ENCODE data around the gene ITIH1. TPM values are rescaled to one million over a fixed set of nuclear protein-coding genes. Genes with fewer than 3 reads are reported as not detected.

ITIH1 gene
- total and polyA plus RNA-seq, 2 donors (not counting 3 experiments of a cell fraction or from before 2014, with no cell fraction given): not detected

DNA sequence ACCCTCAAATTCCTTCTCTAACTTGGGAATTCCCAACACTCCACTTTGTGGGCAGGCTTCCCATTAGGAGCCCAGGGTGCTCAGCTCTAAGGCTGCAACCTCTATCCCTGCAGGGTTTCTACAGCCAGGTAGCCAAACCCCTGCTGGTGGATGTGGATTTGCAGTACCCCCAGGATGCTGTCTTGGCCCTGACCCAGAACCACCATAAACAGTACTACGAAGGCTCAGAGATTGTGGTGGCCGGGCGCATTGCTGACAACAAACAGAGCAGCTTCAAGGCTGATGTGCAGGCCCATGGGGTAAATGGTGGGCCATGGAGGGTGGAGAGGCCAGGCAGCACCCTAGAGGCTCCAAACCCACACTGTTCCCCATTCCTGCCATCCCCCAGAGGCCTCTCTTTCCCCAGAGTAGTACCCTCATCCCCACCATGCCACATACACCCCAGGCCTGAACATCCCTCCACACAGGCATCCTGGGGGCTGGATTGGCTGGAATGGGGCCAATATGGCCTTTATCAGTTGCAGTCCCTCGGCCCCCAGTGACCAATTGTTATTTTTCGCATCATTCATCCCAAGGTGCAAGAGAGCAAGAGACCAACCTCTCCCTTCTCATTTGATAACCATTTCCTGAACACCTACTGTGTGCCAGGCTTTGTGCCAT, 7.7 kb downstream of the ITIH1 start:
- ChIA-PET POLR2A (no interaction called here), CTCF (interaction anchor here (1.1 to 1.8 kb wide), 2 partner anchors 9 to 36 kb away, joined by 3 to 5 read pairs; no protein-coding TSS in a partner anchor)
- no peaks in the 10 kb centered on the region for H3K36me3 ChIP-seq (ENCODE audit: control insufficient read depth in 2 of 2, extremely low read depth in 1 of 2, insufficient read depth in 2 of 2, low read length in 2 of 2)
- H3K27me3 ChIP-seq (ENCODE audit: control insufficient read depth in 2 of 2, insufficient read depth in 2 of 2, low read length in 2 of 2): peaks cover 0 to 13% of the 10 kb centered on the region in 2 experiments
- no peak overlapping the region for H3K9ac ChIP-seq (replicated peaks; ENCODE audit: extremely low read depth, insufficient read depth, low read length)
- no peaks in the 10 kb centered on the region for H4K20me1 ChIP-seq (replicated peaks; ENCODE audit: control insufficient read depth, extremely low read depth, insufficient read depth, low read length)
- TF ChIP-seq JUN (IDR thresholded peaks at IDR 0.05; ENCODE audit: borderline replicate concordance, insufficient read depth, insufficient read length, low read depth): no peak
- TF ChIP-seq MYC (IDR thresholded peaks at IDR 0.05; ENCODE audit: low read depth, low read length): no peak
- TF ChIP-seq GATA2 (IDR thresholded peaks at IDR 0.05; ENCODE audit: insufficient read depth, insufficient read length, low read depth, low read length): no peak
- TF ChIP-seq, protein P1, sequence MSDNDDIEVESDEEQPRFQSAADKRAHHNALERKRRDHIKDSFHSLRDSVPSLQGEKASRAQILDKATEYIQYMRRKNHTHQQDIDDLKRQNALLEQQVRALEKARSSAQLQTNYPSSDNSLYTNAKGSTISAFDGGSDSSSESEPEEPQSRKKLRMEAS (IDR thresholded peaks at IDR 0.05; ENCODE audit: insufficient read depth, insufficient read length): no peak
- no peak for TF ChIP-seq EZH2 (IDR thresholded peaks at IDR 0.05; ENCODE audit: borderline replicate concordance, low read depth, low read length, severe bottlenecking)
- FAIRE-seq (no peak), DNase-seq (ENCODE audit: low read depth, low spot score) (no peak)
- H3K9me1 ChIP-seq (replicated peaks; ENCODE audit: control insufficient read depth, extremely low read depth, insufficient read depth, low read length): no peaks in the 10 kb centered on the region
- H3K4me3 ChIP-seq (replicated peaks in 1 of 3; ENCODE audit: insufficient read depth in 1 of 3, low read depth in 1 of 3, low read length in 3 of 3): no peak overlapping the region
- H3K4me1 ChIP-seq (ENCODE audit: control insufficient read depth, extremely low read depth, insufficient read depth, low read length): no peaks in the 10 kb centered on the region
- no peaks in the 10 kb centered on the region for H3K79me2 ChIP-seq (ENCODE audit: control insufficient read depth, insufficient read depth, low read length)
- no peak overlapping the region for H3K4me2 ChIP-seq (ENCODE audit: insufficient read depth, low read length)
- no peak overlapping the region for H2AFZ ChIP-seq (ENCODE audit: low read depth, low read length)
- BruUV-seq (replicated peaks): no TSS peak
- intact Hi-C loops (cut with micrococcal nuclease) (no loop called here), dilution Hi-C loops (cut with MboI; ENCODE audit: extremely low pct_ligation_motif_present, low sequenced_read_pairs) (no loop called here)
- no peak overlapping the region for H3K27ac ChIP-seq (ENCODE audit: insufficient read depth, low read depth, low read length)
- H3K9me3 ChIP-seq (replicated peaks; ENCODE audit: control insufficient read depth, insufficient read depth, low read length): no peaks in the 10 kb centered on the region

Measured in endothelial cell of umbilical vein (primary cell).